ENCODE measurements around the gene DNAH17. TPM values are rescaled to one million over a fixed set of nuclear protein-coding genes. Genes with fewer than 3 reads are reported as not detected.
A peak's percentile ranks its signal among the peaks of the same experiment; 100 is the strongest.

The DNAH17 gene
- total and polyA plus RNA-seq, 2 of the 13 experiments (the other 11 are each of a cell fraction or from before 2014, with no cell fraction given): 0.86 to 1.6 TPM

- TF ChIP-seq ZNF326 (CRISPR knock-in tag; IDR thresholded peaks at IDR 0.05; ENCODE audit: borderline replicate concordance) (no peak), MXD3 (CRISPR knock-in tag; IDR thresholded peaks at IDR 0.05) (no peak), PPARG (CRISPR knock-in tag; conservative IDR thresholded peaks at IDR 0.05) (no peak), SIN3B (IDR thresholded peaks at IDR 0.05; ENCODE audit: low read length) (no peak), ZNF260 (CRISPR knock-in tag; IDR thresholded peaks at IDR 0.05; ENCODE audit: borderline replicate concordance, low read depth) (no peak), ZBTB26 (CRISPR knock-in tag; IDR thresholded peaks at IDR 0.05; ENCODE audit: borderline replicate concordance) (peak; percentile 35; the same call in 1 of the 2 replicates), ZNF121 (CRISPR knock-in tag; IDR thresholded peaks at IDR 0.05) (no peak), ZNF296 (CRISPR knock-in tag; conservative IDR thresholded peaks at IDR 0.05) (no peak), MYC (CRISPR knock-in tag; IDR thresholded peaks at IDR 0.05; ENCODE audit: borderline replicate concordance) (peak; percentile 33; the same call in 1 of the 2 replicates), SALL1 (CRISPR knock-in tag; IDR thresholded peaks at IDR 0.05) (0 out of 2 replicates have a peak, but pooled peaks have one; percentile 16), RBM39 (IDR thresholded peaks at IDR 0.05; ENCODE audit: low read depth, low read length, poor library complexity, severe bottlenecking) (no peak), GZF1 (CRISPR knock-in tag; IDR thresholded peaks at IDR 0.05) (peak; percentile 98), ZBTB38 (CRISPR knock-in tag; IDR thresholded peaks at IDR 0.05) (no peak), FOXA1 (IDR thresholded peaks at IDR 0.05) (no peak), FOXA1 (CRISPR knock-in tag; IDR thresholded peaks at IDR 0.05) (peak; percentile 84), PHF21A (CRISPR knock-in tag; IDR thresholded peaks at IDR 0.05) (no peak), MIXL1 (CRISPR knock-in tag; IDR thresholded peaks at IDR 0.05) (no peak), CBX5 (CRISPR knock-in tag; IDR thresholded peaks at IDR 0.05; ENCODE audit: borderline replicate concordance) (peak; percentile 71; the same call in 1 of the 2 replicates), ZNF574 (CRISPR knock-in tag; IDR thresholded peaks at IDR 0.05) (no peak), GABPB1 (CRISPR knock-in tag; IDR thresholded peaks at IDR 0.05) (no peak), ZSCAN20 (CRISPR knock-in tag; IDR thresholded peaks at IDR 0.05; ENCODE audit: borderline replicate concordance) (no peak), ZNF331 (CRISPR knock-in tag; IDR thresholded peaks at IDR 0.05) (peak; percentile 78; the same call in 1 of the 2 replicates), IKZF5 (CRISPR knock-in tag; IDR thresholded peaks at IDR 0.05) (no peak), PITX1 (CRISPR knock-in tag; IDR thresholded peaks at IDR 0.05) (no peak), SMARCE1 (IDR thresholded peaks at IDR 0.05; ENCODE audit: borderline replicate concordance) (no peak), YEATS2 (CRISPR knock-in tag; IDR thresholded peaks at IDR 0.05; ENCODE audit: borderline replicate concordance) (0 out of 2 replicates have a peak, but pooled peaks have one; percentile 41), LBX2 (CRISPR knock-in tag; IDR thresholded peaks at IDR 0.05; ENCODE audit: borderline replicate concordance) (no peak)
Measured at GRCh38 chr17:78476973-78477372, 100.2 kb downstream of the DNAH17 start (continued).

Data from HepG2 (cell line).